WERI-Rb-1 (cell line): ENCODE measurements around the gene ZNF562.
"Not testable (repeated sequence)": the region's sequence is repeated elsewhere in the genome, so short reads cannot be mapped to it uniquely, and the experiment has no call there.

Source experiments
- DNase-seq: peaks from one replicate; pipeline ENCODE4 v3.0.0-alpha.2; 2020
- H3K27ac ChIP-seq: fragments of 250-450 bp; sonication (Bioruptor Pico); 2 replicates; pipeline ENCODE4 v1.5.1; 2020; ENCODE audit warnings: mild to moderate bottlenecking, moderate library complexity
- H3K27me3 ChIP-seq: fragments of 250-450 bp; sonication (Bioruptor Pico); 2 replicates; pipeline ENCODE4 v1.5.1; 2021; ENCODE audit warnings: mild to moderate bottlenecking, low read depth, moderate library complexity; ENCODE audit not compliant: insufficient read depth, severe bottlenecking
- H3K36me3 ChIP-seq: fragments of 250-450 bp; sonication (Bioruptor Pico); 2 replicates; pipeline ENCODE4 v1.5.1; 2020; ENCODE audit warnings: mild to moderate bottlenecking, moderate library complexity
- H3K4me3 ChIP-seq: 2 replicates; pipeline ENCODE4 v1.5.1; 2011; ENCODE audit warnings: low read depth, mild to moderate bottlenecking, control low read depth, low read length
- H3K9me3 ChIP-seq: fragments of 250-450 bp; sonication (Bioruptor Pico); 2 replicates; pipeline ENCODE4 v1.5.1; 2021; ENCODE audit warnings: mild to moderate bottlenecking, moderate library complexity; ENCODE audit not compliant: severe bottlenecking
- CTCF ChIP-seq: IDR thresholded peaks from 2 replicates; pipeline ENCODE4 v1.5.1; 2011; ENCODE audit warnings: low read depth, mild to moderate bottlenecking, control low read depth, inconsistent platforms, low read length

Gene ZNF562

GRCh38 chr19:9672893-9673292 is 2.0 kb downstream of the ZNF562 start:
- TF ChIP-seq CTCF = no peak
- Histone ChIP-seq H3K4me3 (no peak overlapping the region), H3K27ac (no peak overlapping the region), H3K9me3 (peaks cover 9% of the 10 kb centered on the region), H3K27me3 (no peaks in the 10 kb centered on the region), H3K36me3 (peaks cover 40% of the 10 kb centered on the region)
- no peak for DNase-seq

- Histone ChIP-seq H3K27ac (no peak overlapping the region), H3K36me3 (peaks cover 43% of the 10 kb centered on the region), H3K4me3 (no peak overlapping the region), H3K9me3 (peaks cover 9% of the 10 kb centered on the region), H3K27me3 (no peaks in the 10 kb centered on the region)
- TF ChIP-seq CTCF = no peak
- no peak for DNase-seq
Measured at GRCh38 chr19:9671655-9672054, 3.2 kb downstream of the ZNF562 start.

GRCh38 chr19:9668544-9668943 is 6.4 kb downstream of the ZNF562 start:
- no peak overlapping the region for H3K4me3 ChIP-seq
- H3K36me3 ChIP-seq = peaks cover 43% of the 10 kb centered on the region
- peaks cover 4% of the 10 kb centered on the region for H3K9me3 ChIP-seq
- no peaks in the 10 kb centered on the region for H3K27me3 ChIP-seq
- no peak overlapping the region for H3K27ac ChIP-seq
- TF ChIP-seq CTCF = no peak
- DNase-seq = no peak

GRCh38 chr19:9667898-9668297 is 7.0 kb downstream of the ZNF562 start:
- H3K36me3 ChIP-seq = peaks cover 36% of the 10 kb centered on the region
- H3K9me3 ChIP-seq = no peaks in the 10 kb centered on the region
- H3K27ac ChIP-seq = no peak overlapping the region
- no peak overlapping the region for H3K4me3 ChIP-seq
- H3K27me3 ChIP-seq = no peaks in the 10 kb centered on the region
- no peak for TF ChIP-seq CTCF
- no peak for DNase-seq

- peaks cover 37% of the 10 kb centered on the region for H3K36me3 ChIP-seq
- TF ChIP-seq CTCF = no peak
- H3K27me3 ChIP-seq = no peaks in the 10 kb centered on the region
- H3K4me3 ChIP-seq = no peak overlapping the region
- no peak overlapping the region for H3K27ac ChIP-seq
- H3K9me3 ChIP-seq = no peaks in the 10 kb centered on the region
- no peak for DNase-seq
Measured at GRCh38 chr19:9658769-9659168, 16.1 kb downstream of the ZNF562 start.

GRCh38 chr19:9653066-9653555 is 21.8 kb downstream of the ZNF562 start:
- H3K27me3 ChIP-seq, H3K4me3 ChIP-seq, DNase-seq, H3K27ac ChIP-seq, H3K9me3 ChIP-seq: not testable (repeated sequence)
- H3K36me3 ChIP-seq = peaks cover 65% of the 10 kb centered on the region

GRCh38 chr19:9651464-9651863 is 23.4 kb downstream of the ZNF562 start:
- H3K4me3 ChIP-seq, H3K27me3 ChIP-seq, DNase-seq, H3K9me3 ChIP-seq, H3K27ac ChIP-seq: not testable (repeated sequence)
- peaks cover 73% of the 10 kb centered on the region for H3K36me3 ChIP-seq
